HepG2 (cell line): ENCODE data around the gene YBX2. TPM values are rescaled to one million over a fixed set of nuclear protein-coding genes. Genes with fewer than 3 reads are reported as not detected.

Source experiments
- ATF7 ChIP-seq, 2 experiments: fragments of 450-650 bp in 1 of 2; sonication (generic) in 1 of 2; formaldehyde crosslinking in 1 of 2; IDR thresholded peaks; 2 replicates each; pipeline versions ENCODE4 v1.4.0 to v1.6.1; 2016 to 2020; ENCODE audit warnings: antibody characterized with exemption in 1 of 2, mild to moderate bottlenecking in 1 of 2, missing genetic modification reagents in 1 of 2
- ESRRA ChIP-seq: sonication (generic); formaldehyde crosslinking; IDR thresholded peaks from 2 replicates; pipeline ENCODE4 v1.5.1; 2020; ENCODE audit warnings: mild to moderate bottlenecking, low read depth, missing genetic modification reagents
- HES4 ChIP-seq: sonication (generic); formaldehyde crosslinking; IDR thresholded peaks from 2 replicates; pipeline ENCODE4 v1.9.0; 2021; ENCODE audit warnings: mild to moderate bottlenecking, missing genetic modification reagents, borderline replicate concordance
- IKZF1 ChIP-seq: fragments of 450-650 bp; IDR thresholded peaks from 2 replicates; pipeline ENCODE4 v1.7.1; 2016
- NFRKB ChIP-seq: fragments of 450-650 bp; IDR thresholded peaks from 2 replicates; pipeline ENCODE4 v1.6.1; 2017
- PHB2 ChIP-seq: fragments of 450-650 bp; IDR thresholded peaks from 2 replicates; pipeline ENCODE4 v1.6.1; 2018; ENCODE audit not compliant: partially characterized antibody
- RAD21 ChIP-seq: fragments of 450-650 bp; formaldehyde crosslinking; IDR thresholded peaks from 2 replicates; pipeline ENCODE4 v1.5.0; 2020; ENCODE audit warnings: mild to moderate bottlenecking
- SNAI1 ChIP-seq: sonication (generic); formaldehyde crosslinking; IDR thresholded peaks from 2 replicates; pipeline ENCODE4 v1.5.0; 2020; ENCODE audit warnings: mild to moderate bottlenecking, missing genetic modification reagents, borderline replicate concordance
- SOX5 ChIP-seq: IDR thresholded peaks from 2 replicates; pipeline ENCODE4 v1.6.1; 2016; ENCODE audit warnings: borderline replicate concordance
- SPEN ChIP-seq: sonication (generic); formaldehyde crosslinking; IDR thresholded peaks from 2 replicates; pipeline ENCODE4 v1.5.1; 2020; ENCODE audit warnings: low read depth, mild to moderate bottlenecking, missing genetic modification reagents
- TAF15 ChIP-seq: fragments of 200-400 bp; formaldehyde crosslinking; IDR thresholded peaks from one replicate; pipeline ENCODE4 v1.6.1; 2018; ENCODE audit warnings: mild to moderate bottlenecking, low read depth, low read length; ENCODE audit not compliant: poor library complexity, severe bottlenecking
- ZNF792 ChIP-seq: IDR thresholded peaks from 2 replicates; pipeline ENCODE4 v1.6.1; 2016
- polyA plus RNA-seq, 8 experiments: library from polyadenylated mRNA; depleted of rRNA in 3 of 8; stranded (reverse) in 7 of 8; unstranded in 1 of 8; fragments of >200 nt; fragmentation: Illumina TruSeq in 4 of 8; extraction: Trizol in 4 of 8; gene quantifications; 2 replicates each; pipeline versions ENCODE4 v1.2.1 to v1.2.3, GENCODE V29; 2011 to 2016; ENCODE audit warnings: low read depth in 4 of 8, missing spikeins in 1 of 8, mixed read lengths in 1 of 8; ENCODE audit not compliant: insufficient read depth in 1 of 8
- total RNA-seq, 5 experiments: library from RNA; depleted of rRNA; stranded (reverse); fragments of >200 nt; fragmentation: Illumina TruSeq; extraction: Trizol; gene quantifications; 2 replicates each; pipeline ENCODE4 v1.2.3, GENCODE V29; 2016; ENCODE audit warnings: low read depth in 1 of 5
- TF ChIP-seq, protein P1 (sequence below): sonication (generic); formaldehyde crosslinking; IDR thresholded peaks from 2 replicates; pipeline ENCODE4 v1.4.0; 2020; ENCODE audit warnings: missing genetic modification reagents, borderline replicate concordance
- TF ChIP-seq, protein P2 (sequence below): sonication (generic); formaldehyde crosslinking; IDR thresholded peaks from 2 replicates; pipeline ENCODE4 v1.8.0; 2023; ENCODE audit warnings: mild to moderate bottlenecking, missing genetic modification reagents
- TF ChIP-seq, protein P3 (sequence below): sonication (generic); formaldehyde crosslinking; IDR thresholded peaks from 2 replicates; pipeline ENCODE4 v1.5.0; 2020; ENCODE audit warnings: missing genetic modification reagents
- TF ChIP-seq, protein P4 (sequence below), 2 experiments: sonication (generic) in 1 of 2; formaldehyde crosslinking in 1 of 2; IDR thresholded peaks; 2 replicates each; pipeline versions ENCODE4 v1.6.1 to v1.9.0; 2014 to 2022; ENCODE audit warnings: antibody characterized with exemption in 1 of 2, borderline replicate concordance in 1 of 2, inconsistent platforms in 1 of 2, low read depth in 1 of 2, missing genetic modification reagents in 1 of 2

Gene YBX2
- total and polyA plus RNA-seq, 2 of the 13 experiments (the other 11 are each of a cell fraction or from before 2014, with no cell fraction given), result 0.12 to 0.22 TPM

- TF ChIP-seq RAD21, result peak; percentile 80
- no peak for TF ChIP-seq IKZF1
- TF ChIP-seq ATF7 (IDR thresholded peaks at IDR 0.05), result no peak
- TF ChIP-seq ATF7 (CRISPR knock-in tag; IDR thresholded peaks at IDR 0.05), result peak; percentile 31; the same call in 1 of the 2 replicates
- TF ChIP-seq, protein P1, sequence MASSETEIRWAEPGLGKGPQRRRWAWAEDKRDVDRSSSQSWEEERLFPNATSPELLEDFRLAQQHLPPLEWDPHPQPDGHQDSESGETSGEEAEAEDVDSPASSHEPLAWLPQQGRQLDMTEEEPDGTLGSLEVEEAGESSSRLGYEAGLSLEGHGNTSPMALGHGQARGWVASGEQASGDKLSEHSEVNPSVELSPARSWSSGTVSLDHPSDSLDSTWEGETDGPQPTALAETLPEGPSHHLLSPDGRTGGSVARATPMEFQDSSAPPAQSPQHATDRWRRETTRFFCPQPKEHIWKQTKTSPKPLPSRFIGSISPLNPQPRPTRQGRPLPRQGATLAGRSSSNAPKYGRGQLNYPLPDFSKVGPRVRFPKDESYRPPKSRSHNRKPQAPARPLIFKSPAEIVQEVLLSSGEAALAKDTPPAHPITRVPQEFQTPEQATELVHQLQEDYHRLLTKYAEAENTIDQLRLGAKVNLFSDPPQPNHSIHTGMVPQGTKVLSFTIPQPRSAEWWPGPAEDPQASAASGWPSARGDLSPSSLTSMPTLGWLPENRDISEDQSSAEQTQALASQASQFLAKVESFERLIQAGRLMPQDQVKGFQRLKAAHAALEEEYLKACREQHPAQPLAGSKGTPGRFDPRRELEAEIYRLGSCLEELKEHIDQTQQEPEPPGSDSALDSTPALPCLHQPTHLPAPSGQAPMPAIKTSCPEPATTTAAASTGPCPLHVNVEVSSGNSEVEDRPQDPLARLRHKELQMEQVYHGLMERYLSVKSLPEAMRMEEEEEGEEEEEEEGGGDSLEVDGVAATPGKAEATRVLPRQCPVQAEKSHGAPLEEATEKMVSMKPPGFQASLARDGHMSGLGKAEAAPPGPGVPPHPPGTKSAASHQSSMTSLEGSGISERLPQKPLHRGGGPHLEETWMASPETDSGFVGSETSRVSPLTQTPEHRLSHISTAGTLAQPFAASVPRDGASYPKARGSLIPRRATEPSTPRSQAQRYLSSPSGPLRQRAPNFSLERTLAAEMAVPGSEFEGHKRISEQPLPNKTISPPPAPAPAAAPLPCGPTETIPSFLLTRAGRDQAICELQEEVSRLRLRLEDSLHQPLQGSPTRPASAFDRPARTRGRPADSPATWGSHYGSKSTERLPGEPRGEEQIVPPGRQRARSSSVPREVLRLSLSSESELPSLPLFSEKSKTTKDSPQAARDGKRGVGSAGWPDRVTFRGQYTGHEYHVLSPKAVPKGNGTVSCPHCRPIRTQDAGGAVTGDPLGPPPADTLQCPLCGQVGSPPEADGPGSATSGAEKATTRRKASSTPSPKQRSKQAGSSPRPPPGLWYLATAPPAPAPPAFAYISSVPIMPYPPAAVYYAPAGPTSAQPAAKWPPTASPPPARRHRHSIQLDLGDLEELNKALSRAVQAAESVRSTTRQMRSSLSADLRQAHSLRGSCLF (CRISPR knock-in tag), result no peak
- no peak for TF ChIP-seq SNAI1 (CRISPR knock-in tag)
- peak; percentile 73 for TF ChIP-seq SOX5 (CRISPR knock-in tag)
- peak; percentile 85 for TF ChIP-seq TAF15
- TF ChIP-seq, protein P2, sequence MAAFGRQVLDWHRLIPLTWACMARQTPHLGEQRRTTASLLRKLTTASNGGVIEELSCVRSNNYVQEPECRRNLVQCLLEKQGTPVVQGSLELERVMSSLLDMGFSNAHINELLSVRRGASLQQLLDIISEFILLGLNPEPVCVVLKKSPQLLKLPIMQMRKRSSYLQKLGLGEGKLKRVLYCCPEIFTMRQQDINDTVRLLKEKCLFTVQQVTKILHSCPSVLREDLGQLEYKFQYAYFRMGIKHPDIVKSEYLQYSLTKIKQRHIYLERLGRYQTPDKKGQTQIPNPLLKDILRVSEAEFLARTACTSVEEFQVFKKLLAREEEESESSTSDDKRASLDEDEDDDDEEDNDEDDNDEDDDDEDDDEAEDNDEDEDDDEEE (CRISPR knock-in tag), result 0 out of 2 replicates have a peak, but pooled peaks have one; percentile 47
- TF ChIP-seq, protein P3, sequence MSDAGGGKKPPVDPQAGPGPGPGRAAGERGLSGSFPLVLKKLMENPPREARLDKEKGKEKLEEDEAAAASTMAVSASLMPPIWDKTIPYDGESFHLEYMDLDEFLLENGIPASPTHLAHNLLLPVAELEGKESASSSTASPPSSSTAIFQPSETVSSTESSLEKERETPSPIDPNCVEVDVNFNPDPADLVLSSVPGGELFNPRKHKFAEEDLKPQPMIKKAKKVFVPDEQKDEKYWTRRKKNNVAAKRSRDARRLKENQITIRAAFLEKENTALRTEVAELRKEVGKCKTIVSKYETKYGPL (CRISPR knock-in tag), result no peak
- no peak for TF ChIP-seq ESRRA (CRISPR knock-in tag)
- TF ChIP-seq ZNF792 (CRISPR knock-in tag), result 0 out of 2 replicates have a peak, but pooled peaks have one; percentile 54
- peak; percentile 79 for TF ChIP-seq SPEN (CRISPR knock-in tag)
- TF ChIP-seq HES4 (CRISPR knock-in tag), result 0 out of 2 replicates have a peak, but pooled peaks have one; percentile 18
- TF ChIP-seq, protein P4, sequence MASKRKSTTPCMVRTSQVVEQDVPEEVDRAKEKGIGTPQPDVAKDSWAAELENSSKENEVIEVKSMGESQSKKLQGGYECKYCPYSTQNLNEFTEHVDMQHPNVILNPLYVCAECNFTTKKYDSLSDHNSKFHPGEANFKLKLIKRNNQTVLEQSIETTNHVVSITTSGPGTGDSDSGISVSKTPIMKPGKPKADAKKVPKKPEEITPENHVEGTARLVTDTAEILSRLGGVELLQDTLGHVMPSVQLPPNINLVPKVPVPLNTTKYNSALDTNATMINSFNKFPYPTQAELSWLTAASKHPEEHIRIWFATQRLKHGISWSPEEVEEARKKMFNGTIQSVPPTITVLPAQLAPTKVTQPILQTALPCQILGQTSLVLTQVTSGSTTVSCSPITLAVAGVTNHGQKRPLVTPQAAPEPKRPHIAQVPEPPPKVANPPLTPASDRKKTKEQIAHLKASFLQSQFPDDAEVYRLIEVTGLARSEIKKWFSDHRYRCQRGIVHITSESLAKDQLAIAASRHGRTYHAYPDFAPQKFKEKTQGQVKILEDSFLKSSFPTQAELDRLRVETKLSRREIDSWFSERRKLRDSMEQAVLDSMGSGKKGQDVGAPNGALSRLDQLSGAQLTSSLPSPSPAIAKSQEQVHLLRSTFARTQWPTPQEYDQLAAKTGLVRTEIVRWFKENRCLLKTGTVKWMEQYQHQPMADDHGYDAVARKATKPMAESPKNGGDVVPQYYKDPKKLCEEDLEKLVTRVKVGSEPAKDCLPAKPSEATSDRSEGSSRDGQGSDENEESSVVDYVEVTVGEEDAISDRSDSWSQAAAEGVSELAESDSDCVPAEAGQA (IDR thresholded peaks at IDR 0.05; ENCODE audit: low read depth), result peak; percentile 72; the same call in 1 of the 2 replicates
- TF ChIP-seq, protein P4 (CRISPR knock-in tag; IDR thresholded peaks at IDR 0.05; ENCODE audit: borderline replicate concordance), result no peak
- TF ChIP-seq NFRKB, result no peak
- TF ChIP-seq PHB2, result no peak
Measured at GRCh38 chr17:7242717-7243452, 51.6 kb downstream of the YBX2 start (continued).
